ENCODE results near the gene TPRA1.

TPRA1 gene

GRCh38 chr3:127590593-127591465 lies at the start of gene TPRA1:
Gene TPRA1 (minus strand): TSS chr3:127590733. CDS start chr3:127580146, 10,587 bp downstream.
- peak; percentile 55 to 80 (median 62) for DNase-seq (ENCODE audit: low read depth in 3 of 3)

- DNase-seq (ENCODE audit: low read depth in 3 of 3): no peak
These were observed 49.5 kb upstream of the TPRA1 start for GRCh38 chr3:127640042-127640355.

- no peak for DNase-seq (ENCODE audit: low read depth in 3 of 3)
These were observed 48.9 kb upstream of the TPRA1 start for GRCh38 chr3:127639173-127640041.

GRCh38 chr3:127637971-127638370 lies 47.4 kb upstream of the TPRA1 start:
- no peak for DNase-seq (ENCODE audit: low read depth in 3 of 3)

- DNase-seq (ENCODE audit: low read depth in 3 of 3): no peak
These were observed 47.0 kb upstream of the TPRA1 start for GRCh38 chr3:127637546-127637945.

GRCh38 chr3:127634653-127635052 lies 44.1 kb upstream of the TPRA1 start:
- DNase-seq (ENCODE audit: low read depth in 3 of 3): no peak

GRCh38 chr3:127632035-127632820 lies 41.7 kb upstream of the TPRA1 start:
- DNase-seq (ENCODE audit: low read depth in 3 of 3): no peak

- DNase-seq (ENCODE audit: low read depth in 3 of 3): no peak
These were observed 40.5 kb upstream of the TPRA1 start for GRCh38 chr3:127630811-127631714.

GRCh38 chr3:127629467-127630403 lies 39.2 kb upstream of the TPRA1 start:
- peak in 1 of 3 experiments; percentile 36 for DNase-seq (ENCODE audit: low read depth in 3 of 3)

GRCh38 chr3:127628788-127629466 lies 38.4 kb upstream of the TPRA1 start, which contains the start of gene PODXL2:
Gene PODXL2 (plus strand): TSS chr3:127629185. CDS start chr3:127629220, 35 bp downstream.
- DNase-seq (ENCODE audit: low read depth in 3 of 3): peak in 1 of 3 experiments; percentile 21

- no peak for DNase-seq (ENCODE audit: low read depth in 3 of 3)
These were observed 37.9 kb upstream of the TPRA1 start for GRCh38 chr3:127628426-127628787.

- DNase-seq (ENCODE audit: low read depth in 3 of 3): no peak
These were observed 35.3 kb upstream of the TPRA1 start for GRCh38 chr3:127625821-127626220.

- DNase-seq (ENCODE audit: low read depth in 3 of 3): no peak
These were observed 33.5 kb upstream of the TPRA1 start for GRCh38 chr3:127624063-127624462.

GRCh38 chr3:127622772-127623576 lies 32.4 kb upstream of the TPRA1 start:
- no peak for DNase-seq (ENCODE audit: low read depth in 3 of 3)

GRCh38 chr3:127622031-127622430 lies 31.5 kb upstream of the TPRA1 start:
- DNase-seq (ENCODE audit: low read depth in 3 of 3): no peak

- DNase-seq (ENCODE audit: low read depth in 3 of 3): no peak
These were observed 30.3 kb upstream of the TPRA1 start for GRCh38 chr3:127620637-127621375.

GRCh38 chr3:127618891-127619290 lies 28.4 kb upstream of the TPRA1 start:
- no peak for DNase-seq (ENCODE audit: low read depth in 3 of 3)

All from stimulated activated CD4-positive, alpha-beta T cell treated with anti-CD3 and anti-CD28 coated beads, TNF-alpha, amount 100 ng/mL, for 24 hours (primary cell).